Omental fat pad (tissue), 4 donors: Measurements from ENCODE around the gene TEAD4. TPM values are rescaled to one million over a fixed set of nuclear protein-coding genes. Genes with fewer than 3 reads are reported as not detected.

Experiments
- ATAC-seq: fragments of 150-250 bp; one replicate; pipeline ENCODE4 v1.9.1; 2016; ENCODE audit warnings: mild to moderate bottlenecking, moderate library complexity; ENCODE audit not compliant: low FRiP score
- DNase-seq: peaks from one replicate; pipeline ENCODE4 v3.0.0-alpha.2; 2019; ENCODE audit warnings: low spot score
- total RNA-seq, 4 donors: library from RNA; depleted of rRNA; stranded (reverse); fragments of >200 nt; gene quantifications; one replicate each; pipeline ENCODE4 v1.1.0, GENCODE V29; 2016
- TF ChIP-seq, protein P1 (sequence below), 3 donors: fragments of 450-650 bp; IDR thresholded peaks; one replicate each; pipeline ENCODE4 v1.5.1; 2016 to 2017; ENCODE audit warnings: antibody characterized with exemption in 3 of 3, mild to moderate bottlenecking in 3 of 3, moderate library complexity in 2 of 3

Gene TEAD4
- total RNA-seq, 4 donors from 2014 or later = 14.5 to 79.3 (median 17.0) TPM

GRCh38 chr12:3015356-3015755, 56.2 kb downstream of the TEAD4 start:
- DNase-seq = no peak
- TF ChIP-seq, protein P1, sequence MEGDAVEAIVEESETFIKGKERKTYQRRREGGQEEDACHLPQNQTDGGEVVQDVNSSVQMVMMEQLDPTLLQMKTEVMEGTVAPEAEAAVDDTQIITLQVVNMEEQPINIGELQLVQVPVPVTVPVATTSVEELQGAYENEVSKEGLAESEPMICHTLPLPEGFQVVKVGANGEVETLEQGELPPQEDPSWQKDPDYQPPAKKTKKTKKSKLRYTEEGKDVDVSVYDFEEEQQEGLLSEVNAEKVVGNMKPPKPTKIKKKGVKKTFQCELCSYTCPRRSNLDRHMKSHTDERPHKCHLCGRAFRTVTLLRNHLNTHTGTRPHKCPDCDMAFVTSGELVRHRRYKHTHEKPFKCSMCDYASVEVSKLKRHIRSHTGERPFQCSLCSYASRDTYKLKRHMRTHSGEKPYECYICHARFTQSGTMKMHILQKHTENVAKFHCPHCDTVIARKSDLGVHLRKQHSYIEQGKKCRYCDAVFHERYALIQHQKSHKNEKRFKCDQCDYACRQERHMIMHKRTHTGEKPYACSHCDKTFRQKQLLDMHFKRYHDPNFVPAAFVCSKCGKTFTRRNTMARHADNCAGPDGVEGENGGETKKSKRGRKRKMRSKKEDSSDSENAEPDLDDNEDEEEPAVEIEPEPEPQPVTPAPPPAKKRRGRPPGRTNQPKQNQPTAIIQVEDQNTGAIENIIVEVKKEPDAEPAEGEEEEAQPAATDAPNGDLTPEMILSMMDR (IDR thresholded peaks at IDR 0.05) = no peak
- no peak for ATAC-seq

DNA sequence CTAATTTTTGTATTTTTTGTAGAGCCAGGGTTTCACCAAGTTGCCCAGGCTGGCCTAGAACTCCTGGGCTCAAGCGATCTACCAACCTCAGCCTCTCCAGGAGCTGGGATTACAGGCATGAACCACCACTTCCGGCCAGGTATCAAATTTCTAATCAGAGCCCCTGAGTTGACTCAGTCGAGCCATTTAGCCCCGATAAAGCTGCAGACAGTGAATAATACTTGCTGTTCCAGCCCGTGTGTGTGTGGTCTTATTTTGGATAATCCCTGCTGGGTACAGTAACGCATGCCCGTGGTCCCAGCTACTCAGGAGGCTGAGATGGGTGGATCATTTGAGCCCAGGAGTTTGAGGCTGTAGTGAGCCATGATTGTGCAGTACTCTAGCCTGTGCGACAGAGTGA, 57.0 kb downstream of the TEAD4 start:
- TF ChIP-seq, protein P1 (IDR thresholded peaks at IDR 0.05) = no peak
- DNase-seq = no peak
- no peak for ATAC-seq

DNA sequence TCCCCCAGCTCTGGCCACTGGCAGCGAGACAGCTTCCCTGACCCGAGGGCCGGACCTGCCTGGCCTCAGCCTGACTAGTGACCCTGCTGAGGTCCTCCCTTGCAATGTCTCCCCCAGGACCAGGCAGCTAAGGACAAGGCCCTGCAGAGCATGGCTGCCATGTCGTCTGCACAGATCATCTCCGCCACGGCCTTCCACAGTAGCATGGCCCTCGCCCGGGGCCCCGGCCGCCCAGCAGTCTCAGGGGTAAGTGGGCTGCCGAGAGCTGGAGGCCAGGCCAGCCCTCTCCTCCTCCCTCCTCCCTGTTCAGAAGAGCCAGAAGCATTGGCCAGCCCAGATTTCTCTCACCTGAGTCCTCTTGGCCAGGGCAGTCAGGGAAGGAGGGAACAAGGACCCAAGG, 58.1 kb downstream of the TEAD4 start:
- TF ChIP-seq, protein P1 (IDR thresholded peaks at IDR 0.05) = no peak
- ATAC-seq (no peak), DNase-seq (no peak)

GRCh38 chr12:3018284-3019004, 59.2 kb downstream of the TEAD4 start:
- ATAC-seq (no peak), DNase-seq (no peak)
- TF ChIP-seq, protein P1 (IDR thresholded peaks at IDR 0.05) = no peak

DNA sequence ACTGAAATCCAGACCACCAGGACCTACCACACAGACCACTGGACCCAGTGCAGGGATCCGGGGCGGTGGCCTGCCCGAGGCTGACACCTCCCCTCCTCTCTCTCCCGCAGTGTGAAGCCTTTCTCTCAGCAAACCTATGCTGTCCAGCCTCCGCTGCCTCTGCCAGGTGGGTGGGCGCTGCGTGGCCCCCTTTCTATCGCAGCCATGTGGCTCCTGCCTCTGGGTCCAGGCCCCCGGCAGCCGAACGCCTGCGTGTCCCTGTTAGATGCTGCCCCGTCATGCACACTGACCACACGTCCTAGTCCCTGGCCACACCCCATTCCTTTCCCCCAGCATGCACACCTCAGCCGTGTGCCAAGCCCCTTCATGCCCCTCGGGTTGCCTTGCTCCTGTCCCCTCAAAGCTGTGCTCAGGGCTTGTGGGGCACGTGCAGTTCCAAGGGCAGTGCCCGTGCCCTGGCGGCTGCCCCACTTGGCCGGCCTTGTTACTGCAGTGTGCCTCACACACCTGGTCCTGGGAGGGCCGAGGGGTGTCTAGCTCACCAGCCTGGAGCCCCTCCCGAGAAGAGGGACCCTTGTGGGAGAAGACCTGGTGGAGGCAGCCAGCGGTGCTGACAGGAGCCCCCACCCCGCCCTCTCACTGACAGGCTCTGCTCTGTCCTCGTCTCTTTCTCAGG, 59.9 kb downstream of the TEAD4 start:
- DNase-seq = no peak
- TF ChIP-seq, protein P1 (IDR thresholded peaks at IDR 0.05) = no peak
- ATAC-seq = no peak

DNA sequence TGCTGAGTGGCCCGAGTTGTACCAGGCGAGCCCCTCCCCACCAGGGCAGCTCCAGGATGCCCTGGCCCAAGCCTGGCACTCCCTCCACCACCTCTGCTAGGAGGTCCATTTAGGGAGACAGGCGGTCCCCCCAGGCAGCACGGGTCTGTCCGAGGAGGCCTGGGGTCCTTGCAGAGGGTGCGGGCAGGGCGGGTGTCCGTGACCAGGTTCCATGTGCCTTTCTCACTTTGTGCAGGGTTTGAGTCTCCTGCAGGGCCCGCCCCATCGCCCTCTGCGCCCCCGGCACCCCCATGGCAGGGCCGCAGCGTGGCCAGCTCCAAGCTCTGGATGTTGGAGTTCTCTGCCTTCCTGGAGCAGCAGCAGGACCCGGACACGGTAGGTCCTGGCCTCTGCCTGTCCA, 61.2 kb downstream of the TEAD4 start:
- DNase-seq (no peak), ATAC-seq (no peak)
- TF ChIP-seq, protein P1 (IDR thresholded peaks at IDR 0.05) = no peak
